ENCODE results near the gene PCIF1. TPM values are rescaled to one million over a fixed set of nuclear protein-coding genes. Genes with fewer than 3 reads are reported as not detected.

PCIF1 gene
- total RNA-seq, 1 donor = 12.7 TPM

DNA sequence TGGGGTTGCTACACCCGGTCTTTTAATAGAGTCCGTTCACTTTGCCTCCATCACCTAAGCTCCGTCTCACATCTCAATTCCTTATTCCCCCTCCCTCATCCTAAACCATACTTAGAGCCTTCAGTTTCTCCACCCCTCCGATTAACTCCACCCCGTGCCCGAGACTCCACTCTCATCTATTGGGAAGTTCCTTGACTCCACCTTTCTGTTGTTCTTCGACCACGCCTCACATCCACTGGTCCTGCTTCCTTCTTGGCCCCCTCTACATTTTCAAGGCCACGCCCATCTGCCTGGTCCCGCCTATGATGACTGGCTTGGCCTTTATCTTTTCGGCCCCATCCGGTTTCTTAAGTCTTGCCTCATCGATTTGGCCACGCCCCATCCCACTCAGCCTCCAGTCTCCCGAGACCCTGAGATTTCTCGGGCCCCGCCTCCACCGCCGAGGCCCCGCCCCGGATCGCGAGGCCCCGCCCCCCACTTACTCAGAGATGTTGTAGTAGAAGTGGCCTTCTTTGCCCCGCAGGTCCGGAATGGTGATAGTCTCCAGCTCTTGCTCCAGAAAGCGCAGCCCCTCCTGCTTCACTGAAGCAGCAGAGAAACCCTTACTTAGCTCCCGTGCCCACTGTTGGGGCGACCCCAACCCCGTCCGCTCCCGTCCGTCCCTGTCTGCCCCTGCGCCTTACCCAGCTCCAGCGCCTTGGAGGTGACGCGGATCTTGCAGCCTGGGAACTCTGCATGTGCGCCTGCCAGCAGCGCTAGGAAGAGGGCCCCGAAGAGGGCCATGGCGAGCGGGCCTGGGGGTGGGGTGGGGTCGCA lies 23.6 kb upstream of the PCIF1 start:
- H3K4me3 ChIP-seq (ENCODE audit: insufficient read depth, low read length) = peak overlapping the region; percentile 72
- H3K36me3 ChIP-seq (ENCODE audit: insufficient read depth, low read length) = no peaks in the 10 kb centered on the region
- H3K27me3 ChIP-seq (ENCODE audit: insufficient read depth, low read length) = no peaks in the 10 kb centered on the region
- TF ChIP-seq, protein P1, sequence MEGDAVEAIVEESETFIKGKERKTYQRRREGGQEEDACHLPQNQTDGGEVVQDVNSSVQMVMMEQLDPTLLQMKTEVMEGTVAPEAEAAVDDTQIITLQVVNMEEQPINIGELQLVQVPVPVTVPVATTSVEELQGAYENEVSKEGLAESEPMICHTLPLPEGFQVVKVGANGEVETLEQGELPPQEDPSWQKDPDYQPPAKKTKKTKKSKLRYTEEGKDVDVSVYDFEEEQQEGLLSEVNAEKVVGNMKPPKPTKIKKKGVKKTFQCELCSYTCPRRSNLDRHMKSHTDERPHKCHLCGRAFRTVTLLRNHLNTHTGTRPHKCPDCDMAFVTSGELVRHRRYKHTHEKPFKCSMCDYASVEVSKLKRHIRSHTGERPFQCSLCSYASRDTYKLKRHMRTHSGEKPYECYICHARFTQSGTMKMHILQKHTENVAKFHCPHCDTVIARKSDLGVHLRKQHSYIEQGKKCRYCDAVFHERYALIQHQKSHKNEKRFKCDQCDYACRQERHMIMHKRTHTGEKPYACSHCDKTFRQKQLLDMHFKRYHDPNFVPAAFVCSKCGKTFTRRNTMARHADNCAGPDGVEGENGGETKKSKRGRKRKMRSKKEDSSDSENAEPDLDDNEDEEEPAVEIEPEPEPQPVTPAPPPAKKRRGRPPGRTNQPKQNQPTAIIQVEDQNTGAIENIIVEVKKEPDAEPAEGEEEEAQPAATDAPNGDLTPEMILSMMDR (IDR thresholded peaks at IDR 0.05; ENCODE audit: extremely low read depth, low read depth, low read length) = no peak
- no peaks in the 10 kb centered on the region for H3K9me3 ChIP-seq (ENCODE audit: low read depth, low read length)
- H3K4me2 ChIP-seq (ENCODE audit: insufficient read depth, low read length) = peak overlapping the region; percentile 87
- DNase-seq (ENCODE audit: insufficient read length, low spot score, missing footprints) = peak; percentile 98
- peaks cover 21% of the 10 kb centered on the region for H3K4me1 ChIP-seq (ENCODE audit: insufficient read depth, low read length)
- peak overlapping the region; percentile 86 for H2AFZ ChIP-seq (ENCODE audit: low read length)
- no peaks in the 10 kb centered on the region for H3K79me2 ChIP-seq (ENCODE audit: insufficient read depth, low read length)
- H4K20me1 ChIP-seq (ENCODE audit: insufficient read depth, low read length) = no peaks in the 10 kb centered on the region
- H3K27ac ChIP-seq (ENCODE audit: low read depth, low read length) = peak overlapping the region; percentile 65

DNA sequence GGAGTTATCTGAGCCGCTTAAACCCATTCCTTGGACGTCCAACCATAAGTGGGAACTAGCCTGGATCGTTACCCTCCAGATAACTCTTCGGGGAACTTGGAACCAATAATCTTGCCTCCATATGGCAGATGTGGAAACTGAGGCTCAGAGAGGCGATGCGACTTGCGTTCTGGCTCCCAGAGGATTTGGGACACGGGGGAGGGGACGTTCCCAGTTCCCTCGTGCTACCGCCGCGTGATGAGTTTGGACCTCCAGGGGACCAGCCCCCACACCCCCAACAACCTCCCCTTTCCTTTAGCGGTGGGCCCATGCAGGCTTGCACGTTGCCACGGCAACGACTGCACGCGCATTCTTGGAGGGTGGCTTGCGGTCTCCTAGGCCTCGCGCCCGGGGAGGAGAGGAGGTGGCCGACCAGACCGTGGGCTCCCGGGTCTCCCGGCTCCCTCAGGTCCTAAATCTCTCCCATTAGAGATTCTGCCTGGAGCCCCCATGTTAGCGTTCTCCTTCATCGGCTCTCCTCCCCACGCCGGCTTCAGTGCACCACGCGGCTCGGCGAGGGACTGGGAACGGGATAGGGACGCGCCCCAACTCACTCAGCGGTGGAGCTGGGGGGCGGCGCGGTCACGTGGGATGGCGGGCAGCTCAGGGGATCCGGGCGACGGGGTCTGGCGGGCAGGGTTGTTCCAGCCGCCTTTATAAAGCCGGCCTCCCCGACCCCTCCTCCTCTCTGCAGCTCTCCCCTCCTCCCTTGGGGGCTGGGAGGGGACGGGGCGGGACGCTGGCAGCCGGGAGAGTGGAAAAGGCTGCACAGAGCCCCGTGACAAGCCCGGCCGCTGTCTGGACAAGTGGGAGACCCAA lies 22.8 kb upstream of the PCIF1 start, which contains the start of gene PLTP:
Gene PLTP (minus strand): TSS at position 670 of the 858 bp plus-strand sequence. CDS start 703 bp downstream, outside the sequence.
- H3K4me3 ChIP-seq (ENCODE audit: insufficient read depth, low read length) = peak within 1 kb of the TSS; percentile 72
- TF ChIP-seq, protein P1 (IDR thresholded peaks at IDR 0.05; ENCODE audit: extremely low read depth, low read depth, low read length) = no peak
- peaks cover 17% of the 10 kb centered on the region for H3K4me1 ChIP-seq (ENCODE audit: insufficient read depth, low read length)
- peak within 1 kb of the TSS; percentile 86 for H2AFZ ChIP-seq (ENCODE audit: low read length)
- peak within 1 kb of the TSS; percentile 65 for H3K27ac ChIP-seq (ENCODE audit: low read depth, low read length)
- H3K79me2 ChIP-seq (ENCODE audit: insufficient read depth, low read length) = no peaks in the 10 kb centered on the region
- H3K9me3 ChIP-seq (ENCODE audit: low read depth, low read length) = no peaks in the 10 kb centered on the region
- peak within 1 kb of the TSS; percentile 87 for H3K4me2 ChIP-seq (ENCODE audit: insufficient read depth, low read length)
- no peaks in the 10 kb centered on the region for H3K27me3 ChIP-seq (ENCODE audit: insufficient read depth, low read length)
- no peaks in the 10 kb centered on the region for H3K36me3 ChIP-seq (ENCODE audit: insufficient read depth, low read length)
- no peaks in the 10 kb centered on the region for H4K20me1 ChIP-seq (ENCODE audit: insufficient read depth, low read length)
- DNase-seq (ENCODE audit: insufficient read length, low spot score, missing footprints) = peak; percentile 84

DNA sequence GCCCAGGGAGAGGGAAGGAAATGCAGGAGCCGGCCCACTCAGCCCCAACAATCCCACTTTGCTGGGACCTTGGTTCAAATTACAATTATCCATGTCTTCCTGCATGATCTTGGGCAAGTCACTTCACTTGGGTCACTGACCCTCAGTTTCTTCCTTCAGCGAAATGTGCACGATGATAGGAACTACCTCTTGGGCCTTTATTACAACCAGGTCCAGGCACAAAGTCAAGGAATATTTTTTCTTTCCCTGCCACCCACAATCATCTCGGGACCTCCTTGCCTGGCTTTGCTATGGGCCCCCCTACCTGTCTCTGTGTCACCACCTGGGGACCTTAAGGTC lies 22.2 kb upstream of the PCIF1 start:
- no peaks in the 10 kb centered on the region for H3K9me3 ChIP-seq (ENCODE audit: low read depth, low read length)
- H3K4me2 ChIP-seq (ENCODE audit: insufficient read depth, low read length) = peak overlapping the region; percentile 87
- DNase-seq (ENCODE audit: insufficient read length, low spot score, missing footprints) = peak; percentile 27
- TF ChIP-seq, protein P1 (IDR thresholded peaks at IDR 0.05; ENCODE audit: extremely low read depth, low read depth, low read length) = no peak
- H3K4me3 ChIP-seq (ENCODE audit: insufficient read depth, low read length) = peak overlapping the region; percentile 72
- peak overlapping the region; percentile 86 for H2AFZ ChIP-seq (ENCODE audit: low read length)
- H3K27ac ChIP-seq (ENCODE audit: low read depth, low read length) = peak overlapping the region; percentile 65
- peaks cover 17% of the 10 kb centered on the region for H3K4me1 ChIP-seq (ENCODE audit: insufficient read depth, low read length)
- H3K36me3 ChIP-seq (ENCODE audit: insufficient read depth, low read length) = no peaks in the 10 kb centered on the region
- no peaks in the 10 kb centered on the region for H3K27me3 ChIP-seq (ENCODE audit: insufficient read depth, low read length)
- no peaks in the 10 kb centered on the region for H3K79me2 ChIP-seq (ENCODE audit: insufficient read depth, low read length)
- H4K20me1 ChIP-seq (ENCODE audit: insufficient read depth, low read length) = no peaks in the 10 kb centered on the region

DNA sequence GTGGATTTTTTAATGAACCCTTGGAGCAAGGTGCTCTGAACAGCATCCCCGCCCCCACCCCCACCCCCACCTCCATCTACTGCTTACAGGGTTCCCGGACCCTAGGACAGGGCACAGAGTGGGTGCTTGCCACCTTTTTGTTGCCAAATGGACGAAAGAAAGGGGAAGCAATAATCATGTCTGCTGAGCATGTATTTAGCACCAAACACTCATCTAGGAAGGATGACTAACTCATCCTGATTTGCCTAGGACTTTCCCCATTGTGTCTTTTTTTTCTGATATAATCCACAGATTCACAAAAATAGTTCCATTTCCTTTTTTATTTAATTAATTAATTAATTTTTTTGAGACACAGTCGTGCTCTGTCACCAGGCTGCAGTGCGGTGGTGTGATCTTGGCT lies 21.4 kb upstream of the PCIF1 start:
- peak; percentile 69 for DNase-seq (ENCODE audit: insufficient read length, low spot score, missing footprints)
- no peaks in the 10 kb centered on the region for H3K79me2 ChIP-seq (ENCODE audit: insufficient read depth, low read length)
- no peak overlapping the region for H3K4me2 ChIP-seq (ENCODE audit: insufficient read depth, low read length)
- H3K27ac ChIP-seq (ENCODE audit: low read depth, low read length) = no peak overlapping the region
- TF ChIP-seq, protein P1 (IDR thresholded peaks at IDR 0.05; ENCODE audit: extremely low read depth, low read depth, low read length) = no peak
- H3K36me3 ChIP-seq (ENCODE audit: insufficient read depth, low read length) = no peaks in the 10 kb centered on the region
- no peaks in the 10 kb centered on the region for H3K27me3 ChIP-seq (ENCODE audit: insufficient read depth, low read length)
- no peak overlapping the region for H3K4me3 ChIP-seq (ENCODE audit: insufficient read depth, low read length)
- no peak overlapping the region for H2AFZ ChIP-seq (ENCODE audit: low read length)
- peaks cover 20% of the 10 kb centered on the region for H3K4me1 ChIP-seq (ENCODE audit: insufficient read depth, low read length)
- H4K20me1 ChIP-seq (ENCODE audit: insufficient read depth, low read length) = no peaks in the 10 kb centered on the region
- H3K9me3 ChIP-seq (ENCODE audit: low read depth, low read length) = no peaks in the 10 kb centered on the region
